DMS114 treated with DMSO at 0.1 percent for 48 hours (cell line): ENCODE measurements around the gene SERP2.

ENCODE experiments used
- DNase-seq: peaks from one replicate; lab custom pipeline; 2025; ENCODE audit not compliant: unreplicated experiment; lab: John Stamatoyannopoulos, UW

The SERP2 gene

DNA sequence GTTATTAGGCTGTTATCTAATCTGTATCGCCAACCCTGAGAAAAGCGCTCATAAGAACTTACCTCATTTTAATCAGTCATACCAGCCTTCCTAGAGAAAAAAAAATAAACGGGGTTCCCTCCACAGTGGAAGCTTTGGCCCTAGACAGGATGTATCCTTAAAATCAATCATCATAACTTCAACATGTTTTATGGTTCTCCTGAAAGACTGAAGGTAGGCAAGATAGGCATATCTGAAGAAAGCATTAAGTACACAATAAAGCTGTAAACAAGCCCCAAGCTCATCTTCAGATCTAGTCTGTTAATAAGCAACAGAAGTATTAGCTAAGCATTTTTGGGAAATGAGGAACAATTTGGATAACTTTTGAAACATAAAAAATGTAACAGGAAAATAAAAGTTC is 18.7 kb upstream of the SERP2 start:
- no peak for DNase-seq

DNA sequence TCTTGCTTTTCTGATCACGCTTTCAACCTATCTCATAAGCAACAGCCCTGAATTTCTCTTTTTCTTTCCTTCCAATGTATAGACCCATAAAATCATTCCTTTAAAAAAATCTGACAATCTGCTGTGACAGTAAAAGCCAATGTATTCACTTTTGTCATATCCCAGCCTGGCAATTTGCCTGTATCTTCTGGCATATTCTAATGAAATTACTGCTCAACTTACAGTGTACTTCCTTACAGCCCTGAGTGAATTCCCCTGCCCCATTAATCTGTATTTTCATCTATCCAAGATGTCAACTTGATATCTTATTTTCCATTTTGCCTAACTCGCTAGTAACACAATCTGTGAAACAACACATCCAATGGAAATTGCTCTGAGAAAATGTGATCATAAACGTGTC is 18.0 kb upstream of the SERP2 start:
- no peak for DNase-seq

DNA sequence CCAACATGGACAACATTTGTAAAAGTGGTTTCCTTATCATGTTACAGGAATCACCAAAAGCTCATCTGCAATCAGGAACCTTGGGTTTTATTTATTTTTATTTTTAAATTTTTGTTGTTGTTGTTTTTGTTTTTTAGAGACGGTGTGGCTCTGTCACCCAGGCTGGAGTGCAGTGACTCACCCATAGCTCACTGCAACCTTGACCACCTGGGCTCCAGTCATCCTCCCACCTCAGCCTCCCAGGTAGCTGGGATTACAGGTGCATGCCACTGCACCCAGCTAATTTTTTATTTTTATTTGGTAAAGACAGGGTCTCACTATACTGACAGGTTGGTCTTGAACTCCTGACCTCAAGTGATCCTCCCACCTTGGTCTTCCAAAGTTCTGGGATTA is 13.6 kb upstream of the SERP2 start:
- DNase-seq: no peak

DNA sequence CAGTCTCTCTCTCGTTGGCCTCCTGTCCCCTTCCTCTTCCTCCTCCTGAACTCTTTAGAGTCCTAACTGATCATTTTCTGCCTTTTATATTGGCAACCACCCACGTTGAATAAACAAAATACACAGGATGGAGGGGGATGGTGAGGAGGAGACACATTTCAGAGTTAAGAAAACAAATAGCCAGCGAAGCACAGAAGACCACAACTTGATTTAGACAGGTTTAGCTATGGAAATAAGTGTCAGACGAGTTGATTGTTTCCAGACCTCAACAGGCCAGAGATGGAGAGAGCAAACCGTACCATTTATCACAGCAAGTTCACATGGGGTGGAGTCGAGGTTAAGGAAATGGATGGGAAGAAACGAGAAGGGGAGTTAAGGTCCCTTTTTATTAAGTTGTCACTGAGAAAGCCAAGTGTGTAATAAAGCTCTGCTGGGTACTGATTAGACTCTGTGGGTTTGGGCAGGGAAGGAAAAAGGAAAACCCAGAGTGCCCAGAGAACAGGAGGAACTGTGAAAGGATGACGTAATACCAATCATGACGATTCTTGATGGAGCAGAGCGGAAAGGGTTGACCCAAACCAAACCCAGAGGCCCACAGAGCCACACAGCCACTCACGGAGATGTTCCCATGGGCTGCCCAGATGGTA is 11.1 kb upstream of the SERP2 start:
- no peak for DNase-seq

DNA sequence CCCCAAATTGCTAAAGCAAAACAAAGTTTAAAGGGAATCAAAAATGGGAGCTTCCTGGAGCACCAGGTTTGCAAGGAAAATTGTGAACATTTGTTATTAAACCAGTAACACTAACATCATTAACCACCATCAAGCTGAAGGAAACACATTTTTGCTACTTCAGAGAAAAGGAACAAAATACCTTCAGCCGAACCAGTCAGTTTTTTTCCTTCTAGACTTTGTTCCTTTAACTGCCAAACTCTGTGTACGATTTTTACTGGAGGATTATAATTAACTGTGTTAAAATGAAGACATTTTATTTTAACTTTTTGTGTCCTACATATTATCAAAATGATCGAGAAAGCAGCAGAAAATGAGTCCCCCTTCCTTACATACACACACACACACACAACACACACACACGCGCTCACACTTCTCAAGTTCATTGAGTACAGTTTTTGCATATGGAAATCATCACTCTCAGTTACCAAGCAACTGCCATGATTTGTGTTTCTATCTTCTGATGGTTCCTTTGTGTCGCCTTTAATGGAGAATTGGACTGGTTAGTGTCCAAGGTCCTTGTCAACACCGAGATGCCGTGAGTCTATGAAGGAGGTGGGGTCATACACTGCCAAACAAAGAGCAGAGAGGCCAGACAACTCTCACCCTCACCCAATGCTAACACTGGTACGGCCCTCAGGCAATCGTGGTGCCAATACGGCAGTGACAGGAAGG is 9.8 kb upstream of the SERP2 start:
- no peak for DNase-seq

DNA sequence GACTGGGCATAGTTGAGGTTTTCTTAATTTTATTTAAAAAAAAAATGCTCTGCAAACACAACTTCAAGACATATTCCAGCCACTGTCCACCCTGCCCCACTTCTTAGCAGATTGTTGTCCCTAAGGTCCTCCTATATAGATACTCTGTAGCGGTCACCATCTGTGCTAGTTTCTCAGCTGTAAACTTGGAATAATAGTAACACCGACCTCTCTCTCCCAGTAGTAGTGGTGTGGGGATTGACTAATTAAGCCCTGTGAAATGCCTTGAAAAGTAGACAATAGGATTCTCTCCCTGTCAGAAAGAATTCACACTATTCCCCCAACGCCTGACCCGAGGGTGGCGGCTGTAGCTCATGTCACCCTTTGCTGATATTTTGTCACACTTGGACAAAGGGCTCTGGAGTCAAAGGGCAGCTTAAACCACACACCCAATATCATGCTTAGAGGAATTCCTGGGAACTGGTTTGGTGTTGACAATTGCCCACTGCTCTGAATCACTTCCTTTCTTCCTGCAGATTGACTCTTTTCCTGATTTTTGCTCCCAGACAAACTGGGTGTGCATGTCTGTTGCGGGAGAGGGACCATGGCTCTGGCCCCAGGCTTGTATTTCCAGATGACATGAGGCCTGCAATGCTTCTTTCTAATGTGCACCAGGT is 9.2 kb upstream of the SERP2 start:
- no peak for DNase-seq

DNA sequence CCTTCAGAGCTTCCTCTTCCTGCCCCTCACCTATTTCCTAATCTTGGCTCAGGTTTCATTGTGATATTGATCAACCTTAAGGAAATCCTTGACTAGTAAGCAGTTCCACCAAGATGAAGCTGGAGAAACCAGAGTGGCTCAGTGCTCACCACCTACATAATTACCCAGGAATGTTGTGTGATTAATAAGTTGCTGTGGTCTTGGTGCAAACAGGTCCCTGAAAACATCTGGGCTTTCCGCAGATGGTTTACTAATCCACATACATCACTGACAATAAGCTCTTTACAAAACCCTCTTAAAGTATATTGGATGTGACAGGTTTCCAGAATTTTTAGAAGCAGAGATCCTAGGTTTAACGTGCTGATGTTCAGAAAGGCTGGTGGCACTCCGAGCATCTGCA is 8.6 kb upstream of the SERP2 start:
- DNase-seq: no peak

DNA sequence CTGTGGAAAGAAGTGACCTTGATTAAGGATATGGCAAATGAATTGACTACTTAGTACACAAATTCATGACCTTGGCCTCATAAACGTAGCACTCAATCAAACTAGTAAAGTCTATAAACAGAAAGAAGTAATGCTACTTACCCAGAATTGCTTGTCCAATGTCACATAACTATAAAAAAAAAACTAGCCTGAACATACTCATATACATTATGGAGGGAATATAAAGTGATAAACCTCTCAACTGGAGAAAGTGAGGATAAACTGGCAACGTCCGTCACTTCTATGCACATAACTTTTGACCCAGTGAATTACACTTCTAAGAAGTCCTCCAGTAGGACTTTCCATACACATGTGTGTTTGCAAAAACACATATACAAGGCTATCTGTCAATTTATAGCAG is 7.7 kb upstream of the SERP2 start:
- no peak for DNase-seq

DNA sequence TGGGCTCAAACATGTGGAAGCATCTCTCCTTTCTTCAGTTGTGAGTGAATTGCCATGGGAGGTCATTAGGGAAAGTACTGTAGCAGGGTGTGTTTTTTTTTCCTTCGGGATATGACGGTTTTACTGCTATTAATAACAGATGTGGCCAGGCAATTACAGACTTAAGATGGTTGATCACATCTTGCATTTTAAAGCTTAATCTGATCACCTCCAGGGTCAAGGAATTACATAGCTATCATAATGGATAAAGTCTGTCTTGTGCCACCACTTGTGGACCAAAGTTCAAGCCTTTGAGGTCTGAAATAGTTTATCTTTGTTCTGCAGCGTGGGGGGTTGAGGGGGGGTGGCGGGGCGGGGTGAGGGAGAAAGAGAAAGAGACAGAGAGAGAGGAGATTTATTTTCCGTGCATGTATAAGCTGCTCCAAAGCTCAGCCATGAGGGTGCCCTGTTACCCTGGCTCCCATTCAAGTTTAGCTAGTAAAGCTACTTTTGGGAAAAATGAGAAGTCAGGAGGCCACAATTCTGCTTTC is 5.5 kb upstream of the SERP2 start:
- no peak for DNase-seq

DNA sequence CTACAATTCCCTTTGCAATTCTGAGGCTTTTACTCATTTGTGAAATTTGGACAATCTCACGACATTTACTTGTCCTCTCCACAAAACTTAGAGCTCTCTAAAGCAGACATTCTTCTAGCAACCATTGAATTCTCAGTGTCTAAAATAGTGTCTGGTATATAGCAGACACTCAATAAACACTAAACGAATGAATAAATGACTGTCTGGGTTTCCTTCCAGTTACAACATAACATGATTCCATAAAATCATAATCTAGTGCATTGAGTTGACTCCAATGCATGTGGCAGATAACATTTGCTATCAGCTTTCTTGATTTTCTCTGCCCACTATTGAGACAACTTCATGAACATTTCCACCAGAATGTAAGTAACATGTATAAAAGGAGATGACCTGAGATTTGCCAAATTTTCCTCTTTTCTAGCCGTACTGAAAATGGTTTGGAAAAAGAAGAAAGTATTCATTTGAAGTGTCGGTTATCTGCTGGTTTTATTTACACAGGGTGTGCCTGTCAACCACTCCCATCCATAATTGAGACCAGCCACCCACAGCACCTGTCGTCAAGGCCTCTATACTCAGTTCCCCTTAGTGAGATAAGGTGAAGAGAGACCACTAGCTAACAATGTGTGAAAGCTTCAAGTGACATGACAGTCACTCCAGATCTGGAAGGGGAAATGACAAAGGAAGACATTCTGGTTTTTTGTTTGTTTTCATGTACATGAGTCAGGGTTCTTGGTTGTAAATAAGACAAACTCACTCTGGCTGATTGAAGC is 4.8 kb upstream of the SERP2 start:
- DNase-seq: no peak

DNA sequence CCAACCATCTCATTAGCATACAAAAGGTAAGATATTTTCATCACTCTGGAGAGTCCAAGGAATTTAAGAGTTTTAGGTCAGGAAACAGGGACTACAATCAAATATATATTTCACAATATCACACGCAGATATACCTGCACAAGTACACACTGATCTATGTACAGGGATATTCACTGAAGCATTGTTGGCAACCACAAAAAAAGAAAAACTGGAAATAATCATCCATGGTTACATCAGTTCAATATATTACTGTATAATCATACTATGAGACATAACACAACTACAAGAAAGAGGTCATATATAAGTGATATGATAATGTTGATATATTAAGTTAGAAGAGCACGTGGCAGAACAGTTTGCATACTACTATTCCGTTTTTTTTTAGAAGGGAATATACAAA is 2.2 kb upstream of the SERP2 start:
- no peak for DNase-seq

DNA sequence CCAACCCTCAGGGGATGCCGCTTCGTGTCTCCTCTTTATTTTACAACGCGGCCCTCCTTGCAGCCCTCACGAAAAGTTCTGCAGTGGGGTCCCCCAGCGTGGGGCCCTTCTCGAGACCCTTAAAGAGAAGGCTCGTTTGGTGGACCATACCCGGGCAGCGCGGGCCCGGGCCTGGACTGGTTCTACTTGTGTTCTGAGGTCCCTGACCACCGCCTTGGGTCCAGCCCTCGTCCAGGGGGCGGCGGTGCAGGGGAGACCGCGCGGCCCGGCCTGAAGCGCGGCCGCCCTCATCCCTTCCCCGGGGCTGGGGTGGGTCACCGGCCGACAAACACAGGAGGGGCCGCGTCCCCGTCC is 400 bp upstream of the SERP2 start:
- DNase-seq: no peak

DNA sequence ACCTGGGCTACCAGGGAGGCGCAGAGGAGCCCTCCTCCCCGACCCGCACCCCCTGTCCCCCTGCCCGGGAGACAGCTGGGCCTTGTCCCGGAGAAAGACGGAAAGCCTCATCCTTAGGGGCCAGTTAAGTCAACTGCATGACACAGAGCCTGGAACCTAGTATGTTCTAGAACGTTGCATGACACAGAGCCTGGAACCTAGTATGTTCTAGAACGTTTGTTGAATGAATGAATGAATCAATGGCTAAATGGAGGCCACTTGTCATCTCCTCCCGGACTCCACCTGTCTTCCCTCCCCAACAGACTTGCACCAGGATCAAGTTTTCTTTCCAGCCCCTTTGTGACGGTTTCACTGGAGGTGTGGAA is 706 bp downstream of the SERP2 start:
- no peak for DNase-seq

DNA sequence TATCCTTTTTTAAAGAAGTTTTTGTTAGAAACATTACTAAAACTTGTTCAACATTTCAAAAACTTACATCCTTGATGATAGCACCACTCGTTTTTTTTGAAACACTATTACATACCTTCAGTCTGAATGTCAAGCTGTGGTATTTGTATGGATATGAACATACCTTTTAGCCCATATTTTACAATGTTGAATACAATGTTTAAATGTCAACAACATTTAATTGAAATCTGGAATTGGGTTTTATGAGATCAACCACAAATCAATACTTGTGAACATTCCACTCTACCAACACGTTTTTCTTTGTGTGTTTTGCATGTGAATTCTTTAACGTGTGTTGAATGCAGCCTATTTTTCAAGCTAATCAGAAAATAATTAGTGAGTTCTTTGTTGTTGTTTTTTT is 4.7 kb downstream of the SERP2 start:
- DNase-seq: no peak

DNA sequence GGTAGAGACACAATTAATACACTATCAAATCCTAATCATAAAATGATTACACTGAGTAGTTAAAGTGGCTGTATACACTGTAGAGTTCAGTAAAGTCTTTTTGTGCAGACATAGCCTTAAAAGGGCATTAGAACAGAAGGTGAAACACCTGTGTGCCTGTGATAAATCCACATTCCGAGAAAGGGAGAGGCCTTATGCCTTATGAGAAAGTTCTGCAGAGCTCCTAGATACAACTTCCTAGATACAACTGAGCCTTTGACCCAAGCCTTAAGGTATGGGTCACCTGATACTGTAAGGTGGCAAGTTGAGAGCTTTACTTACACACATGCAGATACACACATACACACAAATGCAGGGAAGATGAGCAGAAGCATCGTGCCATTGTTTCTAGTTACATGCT is 6.3 kb downstream of the SERP2 start:
- no peak for DNase-seq

DNA sequence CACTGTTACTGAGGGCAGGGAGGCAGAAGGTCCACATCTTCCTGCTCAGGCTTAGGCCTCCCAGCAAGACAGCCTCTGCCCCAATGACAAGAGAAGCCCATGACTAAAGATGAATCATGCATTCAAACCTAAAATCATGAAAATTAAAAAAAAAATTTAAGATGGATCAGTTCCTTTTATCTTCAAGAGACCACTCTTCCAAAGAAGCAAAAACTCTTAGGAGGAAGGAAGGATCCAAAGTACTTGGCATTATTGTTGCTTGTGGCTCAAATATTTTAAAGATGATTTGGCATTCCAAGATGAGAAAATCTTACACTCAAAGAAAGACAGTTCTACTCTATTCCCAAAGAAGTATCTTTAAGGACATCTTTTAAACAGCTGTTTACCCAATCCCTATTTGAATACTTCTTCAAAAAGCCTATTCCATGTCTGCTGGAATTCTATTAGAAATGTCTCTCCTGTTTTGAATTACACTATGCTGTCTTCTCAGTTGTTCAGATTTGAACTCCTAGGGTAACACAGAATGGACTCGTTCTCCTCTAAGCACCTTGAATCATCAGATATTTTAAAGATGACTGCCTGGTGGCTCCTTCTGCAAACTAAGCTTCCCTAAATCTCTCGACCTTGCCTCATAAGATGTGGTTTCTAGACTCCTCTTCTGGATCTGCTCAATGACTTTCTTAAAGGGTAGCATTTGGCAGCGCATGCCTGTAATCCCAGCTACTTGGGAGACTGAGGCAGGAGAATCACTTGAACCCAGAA is 7.0 kb downstream of the SERP2 start:
- DNase-seq: no peak

DNA sequence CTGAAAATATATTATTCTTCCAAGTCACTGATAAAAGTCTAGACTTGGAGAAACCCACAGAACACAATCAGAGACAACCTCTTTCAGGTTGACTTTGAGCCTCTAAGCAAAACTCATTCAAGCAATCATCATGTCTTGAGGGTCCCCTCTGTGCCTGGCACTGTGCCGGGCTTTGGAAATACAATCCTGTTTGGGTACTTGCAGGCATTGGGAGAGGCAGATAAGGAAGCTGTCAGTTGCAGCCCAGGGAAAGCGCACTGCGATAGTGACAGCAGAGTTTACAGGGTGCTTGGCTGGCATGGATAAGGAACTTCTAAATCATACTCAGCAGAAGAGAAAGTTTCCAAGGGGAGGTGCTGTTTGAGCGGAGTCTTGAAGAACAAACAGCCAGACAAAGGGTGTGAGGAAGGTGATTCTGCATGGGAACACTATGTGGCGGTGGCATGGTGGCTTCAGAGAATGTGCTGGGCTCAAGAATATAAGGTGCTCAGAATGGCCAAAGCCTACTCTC is 9.1 kb downstream of the SERP2 start:
- no peak for DNase-seq

DNA sequence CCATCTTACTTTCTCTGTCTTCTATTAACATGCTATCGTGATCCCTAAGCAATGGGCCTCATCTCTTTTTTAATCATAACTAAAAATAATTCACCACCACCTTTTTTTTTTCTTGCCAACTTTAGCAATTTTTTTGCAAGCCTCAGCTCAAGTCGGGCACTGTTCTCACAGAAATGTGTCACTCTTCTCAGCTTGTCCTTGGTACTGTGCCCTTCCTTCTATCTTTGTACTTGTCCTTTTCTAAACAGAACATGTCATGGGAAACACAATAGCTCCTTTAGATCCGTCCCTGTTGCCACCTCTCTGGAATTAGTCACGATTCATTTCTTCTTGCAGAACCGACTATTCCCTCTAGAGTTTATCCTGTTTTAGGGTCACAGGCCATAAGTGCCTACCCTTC is 10.3 kb downstream of the SERP2 start:
- DNase-seq: no peak

DNA sequence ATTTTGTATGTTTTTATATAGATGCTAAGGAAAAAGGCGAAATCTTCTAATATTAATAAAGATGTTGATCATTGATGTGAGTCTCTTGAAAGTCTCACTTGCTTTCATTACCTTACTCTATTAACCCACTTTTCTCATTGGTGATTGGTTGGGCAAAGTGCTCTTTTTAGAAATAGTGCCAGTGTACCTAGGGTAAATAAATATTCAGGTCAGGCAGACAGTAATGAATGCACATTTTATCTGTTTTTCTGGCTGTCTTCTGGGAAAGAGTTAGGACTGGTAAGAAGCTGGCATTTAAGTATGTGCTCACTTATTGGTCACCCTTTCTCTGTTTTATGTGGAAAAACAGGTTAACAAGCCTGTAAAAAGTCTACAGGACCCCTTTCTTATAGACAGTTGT is 11.2 kb downstream of the SERP2 start:
- DNase-seq: no peak

DNA sequence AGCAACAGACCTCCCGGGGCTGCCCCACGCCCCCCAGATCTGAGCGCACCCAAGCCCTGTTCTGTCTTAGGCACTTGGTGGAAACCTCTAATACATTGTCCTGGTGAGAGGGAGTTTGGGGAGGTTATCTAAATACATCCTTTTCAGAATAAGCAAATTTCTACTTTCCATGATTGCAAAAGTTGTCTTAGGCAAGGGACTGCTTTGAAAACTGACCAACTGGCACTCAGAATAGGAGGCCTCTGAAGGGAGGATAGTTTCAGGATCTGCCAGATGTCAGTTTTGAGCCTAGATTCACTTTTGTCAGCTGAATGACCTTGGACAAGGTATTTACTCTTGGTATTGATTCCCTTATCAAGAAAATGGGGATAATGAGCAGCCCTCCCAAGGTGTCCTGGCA is 11.8 kb downstream of the SERP2 start:
- no peak for DNase-seq

DNA sequence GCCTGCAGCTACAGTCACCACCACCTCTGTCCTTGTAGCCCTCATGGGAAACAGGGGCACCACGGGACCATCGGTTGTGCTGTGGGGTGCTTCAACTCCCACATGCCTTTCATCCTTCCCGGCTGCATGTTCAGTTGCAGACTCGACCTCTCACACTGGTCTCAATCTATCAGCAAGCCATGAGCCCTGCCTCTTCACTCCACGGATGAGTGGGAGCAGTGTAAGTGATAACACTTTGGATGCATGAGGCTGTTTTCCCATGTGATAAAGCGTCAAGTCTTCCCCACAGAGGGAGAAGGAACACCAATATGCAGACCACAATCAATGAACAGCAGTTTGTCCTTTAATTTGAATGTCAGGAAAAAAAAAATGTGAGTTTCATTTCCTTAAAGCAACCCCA is 12.2 kb downstream of the SERP2 start:
- no peak for DNase-seq
